H1 (cell line): ENCODE data around the gene PAQR8. TPM values are rescaled to one million over a fixed set of nuclear protein-coding genes. Genes with fewer than 3 reads are reported as not detected.

Source experiments
- CTCF ChIA-PET: fragments of 300-600 bp; sonication (Branson Sonifier 250); formaldehyde crosslinking; loops from one replicate; lab custom pipeline; 2021; ENCODE audit not compliant: partially characterized antibody; lab: Charles Lee
- POLR2A ChIA-PET: fragments of 300-600 bp; sonication (Branson Sonifier 250); formaldehyde crosslinking; loops from one replicate; lab custom pipeline; 2021; ENCODE audit warnings: inconsistent platforms; ENCODE audit not compliant: partially characterized antibody; lab: Charles Lee
- DNase-seq, 2 experiments: peaks; one replicate each; pipeline versions ENCODE4 v3.0.0 to v3.0.0-alpha.2; 2010 to 2022; ENCODE audit warnings: low spot score in 2 of 2, low read depth in 1 of 2, mixed read lengths in 1 of 2
- FAIRE-seq: peaks from 2 replicates; lab custom pipeline; 2011; peaks lifted over from hg19 to GRCh38; lab: Jason Lieb, UNC
- H2AFZ ChIP-seq: 2 replicates; pipeline ENCODE4 v1.8.1; 2012; ENCODE audit warnings: low read length, inconsistent platforms
- H2AK5ac ChIP-seq: 2 replicates; pipeline ENCODE4 v1.6.1; 2013; ENCODE audit warnings: low read depth, low read length
- H2BK120ac ChIP-seq: replicated peaks from 2 replicates; pipeline ENCODE3; 2013; ENCODE audit warnings: low read depth, low read length, inconsistent platforms
- H2BK12ac ChIP-seq: 2 replicates; pipeline ENCODE4 v1.6.1; 2013; ENCODE audit warnings: low read depth, low read length
- H2BK15ac ChIP-seq: 2 replicates; pipeline ENCODE4 v1.6.1; 2013; ENCODE audit warnings: low read length
- H2BK20ac ChIP-seq: 2 replicates; pipeline ENCODE4 v1.6.1; 2013; ENCODE audit warnings: low read length
- H2BK5ac ChIP-seq: 2 replicates; pipeline ENCODE4 v1.6.1; 2013; ENCODE audit warnings: low read depth, low read length
- H3K14ac ChIP-seq: 2 replicates; pipeline ENCODE4 v1.6.1; 2013; ENCODE audit warnings: inconsistent platforms; ENCODE audit not compliant: insufficient read length
- H3K18ac ChIP-seq: 2 replicates; pipeline ENCODE4 v1.6.1; 2013; ENCODE audit warnings: low read length; ENCODE audit errors: extremely low read depth
- H3K23ac ChIP-seq: 2 replicates; pipeline ENCODE4 v1.6.1; 2013; ENCODE audit warnings: inconsistent platforms; ENCODE audit not compliant: insufficient read length
- H3K23me2 ChIP-seq: 2 replicates; pipeline ENCODE4 v1.6.1; 2013; ENCODE audit warnings: low read depth, low read length
- H3K27ac ChIP-seq: 2 replicates; pipeline ENCODE4 v1.6.1; 2011; ENCODE audit warnings: low read depth, low read length, inconsistent platforms
- H3K27me3 ChIP-seq, 4 experiments: replicated peaks in 1 of 4; 1 replicate in 1 of 4; 2 replicates in 3 of 4; pipeline versions ENCODE4 v1.6.1 to v1.8.1; 2011 to 2013; ENCODE audit warnings: low read length in 3 of 4, mild to moderate bottlenecking in 3 of 4, inconsistent platforms in 2 of 4, mixed read lengths in 2 of 4, moderate library complexity in 1 of 4; ENCODE audit not compliant: control insufficient read depth in 3 of 4, insufficient read depth in 3 of 4; ENCODE audit errors: extremely low read depth in 1 of 4
- H3K36me3 ChIP-seq, 4 experiments: 2 replicates each; pipeline versions ENCODE4 v1.6.1 to v1.8.1; 2011 to 2013; ENCODE audit warnings: mild to moderate bottlenecking in 4 of 4, low read length in 3 of 4, moderate library complexity in 2 of 4, control low read depth in 1 of 4, inconsistent platforms in 1 of 4; ENCODE audit not compliant: insufficient read depth in 4 of 4, control insufficient read depth in 2 of 4
- H3K4ac ChIP-seq: replicated peaks from 2 replicates; pipeline ENCODE3; 2013; ENCODE audit warnings: low read length, low read depth, mixed read lengths, inconsistent platforms; ENCODE audit not compliant: insufficient read length
- H3K4me1 ChIP-seq, 4 experiments: replicated peaks in 1 of 4; 1 replicate in 1 of 4; 2 replicates in 3 of 4; pipeline versions ENCODE4 v1.6.1 to v1.8.1; 2011 to 2013; ENCODE audit warnings: low read length in 3 of 4, inconsistent platforms in 2 of 4, mixed read lengths in 1 of 4; ENCODE audit not compliant: insufficient read depth in 4 of 4, control insufficient read depth in 3 of 4
- H3K4me2 ChIP-seq, 2 experiments: 2 replicates each; pipeline versions ENCODE4 v1.6.1 to v1.8.1; 2011 to 2013; ENCODE audit warnings: low read depth in 2 of 2, low read length in 2 of 2, control low read depth in 1 of 2, inconsistent platforms in 1 of 2, mild to moderate bottlenecking in 1 of 2; ENCODE audit not compliant: insufficient read depth in 1 of 2
- H3K4me3 ChIP-seq, 4 experiments: fragments of 200-600, 300-600 bp in 1 of 4; sonication (generic), shearing (Covaris generic), sonication (Bioruptor Twin) in 1 of 4; 2 replicates each; pipeline versions ENCODE4 v1.5.1 to v1.8.1; 2011 to 2016; ENCODE audit warnings: low read length in 4 of 4, low read depth in 3 of 4, control low read depth in 2 of 4, inconsistent platforms in 2 of 4, mild to moderate bottlenecking in 2 of 4, mixed read lengths in 1 of 4, moderate library complexity in 1 of 4; ENCODE audit not compliant: insufficient read depth in 2 of 4; ENCODE audit errors: extremely low read depth in 1 of 4
- H3K56ac ChIP-seq: replicated peaks from 2 replicates; pipeline ENCODE3; 2013; ENCODE audit warnings: low read depth, mild to moderate bottlenecking, mixed read lengths, low read length, inconsistent platforms; ENCODE audit not compliant: insufficient read length
- H3K79me1 ChIP-seq: 2 replicates; pipeline ENCODE4 v1.6.1; 2013; ENCODE audit warnings: low read depth, low read length, control low read depth
- H3K79me2 ChIP-seq, 2 experiments: 2 replicates each; pipeline versions ENCODE4 v1.6.1 to v1.8.1; 2012 to 2013; ENCODE audit warnings: low read length in 2 of 2, mild to moderate bottlenecking in 2 of 2, inconsistent platforms in 1 of 2; ENCODE audit not compliant: insufficient read depth in 2 of 2, control insufficient read depth in 1 of 2
- H3K9ac ChIP-seq, 4 experiments: replicated peaks in 1 of 4; 1 replicate in 1 of 4; 2 replicates in 3 of 4; pipeline versions ENCODE4 v1.6.1 to v1.8.1; 2011 to 2013; ENCODE audit warnings: low read depth in 3 of 4, low read length in 3 of 4, control low read depth in 2 of 4, mild to moderate bottlenecking in 2 of 4, moderate library complexity in 2 of 4, inconsistent platforms in 1 of 4; ENCODE audit errors: extremely low read depth in 1 of 4
- H3K9me3 ChIP-seq, 2 experiments: 2 replicates each; pipeline versions ENCODE4 v1.6.1 to v1.8.1; 2012 to 2013; ENCODE audit warnings: mild to moderate bottlenecking in 2 of 2, moderate library complexity in 2 of 2, control low read depth in 1 of 2, inconsistent platforms in 1 of 2, low read depth in 1 of 2, low read length in 1 of 2, mixed read lengths in 1 of 2; ENCODE audit not compliant: insufficient read depth in 2 of 2
- H4K20me1 ChIP-seq, 2 experiments: replicated peaks in 1 of 2; 2 replicates each; pipeline versions ENCODE3 to v1.8.1; 2011 to 2013; ENCODE audit warnings: inconsistent platforms in 2 of 2, low read length in 2 of 2, mild to moderate bottlenecking in 1 of 2; ENCODE audit not compliant: insufficient read depth in 2 of 2, control insufficient read depth in 1 of 2
- H4K5ac ChIP-seq: 2 replicates; pipeline ENCODE4 v1.6.1; 2013; ENCODE audit warnings: low read length, low read depth, mixed read lengths, inconsistent platforms; ENCODE audit not compliant: insufficient read length
- H4K8ac ChIP-seq: 2 replicates; pipeline ENCODE4 v1.8.0; 2013; ENCODE audit warnings: mild to moderate bottlenecking, moderate library complexity, low read length, inconsistent platforms; ENCODE audit not compliant: insufficient read depth; ENCODE audit errors: extremely low read depth
- H4K91ac ChIP-seq: replicated peaks from 2 replicates; pipeline ENCODE3; 2013; ENCODE audit warnings: low read length, mixed read lengths, inconsistent platforms; ENCODE audit not compliant: insufficient read length
- BRCA1 ChIP-seq: IDR thresholded peaks from 2 replicates; pipeline ENCODE4 v1.6.1; 2012; ENCODE audit warnings: low read depth, low read length, improper control_type of control experiment
- CEBPB ChIP-seq: IDR thresholded peaks from 2 replicates; pipeline ENCODE4 v1.6.1; 2012; ENCODE audit warnings: low read depth, low read length
- E2F6 ChIP-seq: IDR thresholded peaks from 2 replicates; pipeline ENCODE4 v1.6.1; 2012; ENCODE audit warnings: inconsistent platforms
- EGR1 ChIP-seq: IDR thresholded peaks from 2 replicates; pipeline ENCODE4 v1.6.1; 2011; ENCODE audit warnings: low read depth, low read length, borderline replicate concordance
- EP300 ChIP-seq, 2 experiments: IDR thresholded peaks; 1 replicate in 1 of 2; 2 replicates in 1 of 2; pipeline ENCODE4 v1.6.1; 2011 to 2012; ENCODE audit warnings: low read depth in 2 of 2, low read length in 2 of 2, mild to moderate bottlenecking in 2 of 2, borderline replicate concordance in 1 of 2, inconsistent platforms in 1 of 2, moderate library complexity in 1 of 2
- HDAC2 ChIP-seq, 2 experiments: fragments of 300-600 bp in 1 of 2; sonication (generic) in 1 of 2; IDR thresholded peaks; 2 replicates each; pipeline ENCODE4 v1.6.1; 2011 to 2012; ENCODE audit warnings: low read depth in 2 of 2, low read length in 2 of 2, mild to moderate bottlenecking in 2 of 2, moderate library complexity in 2 of 2, borderline replicate concordance in 1 of 2, inconsistent platforms in 1 of 2
- NRF1 ChIP-seq: IDR thresholded peaks from 2 replicates; pipeline ENCODE4 v1.6.1; 2011; ENCODE audit warnings: mild to moderate bottlenecking, low read depth, low read length, improper control_type of control experiment
- POU5F1 ChIP-seq: IDR thresholded peaks from 2 replicates; pipeline ENCODE4 v1.6.1; 2011; ENCODE audit warnings: low read depth, mild to moderate bottlenecking, low read length, moderate library complexity
- RAD21 ChIP-seq, 2 experiments: IDR thresholded peaks in 1 of 2; conservative IDR thresholded peaks in 1 of 2; 2 replicates each; pipeline ENCODE4 v1.6.1; 2011; ENCODE audit warnings: low read depth in 2 of 2, low read length in 2 of 2, improper control_type of control experiment in 1 of 2, inconsistent platforms in 1 of 2, mild to moderate bottlenecking in 1 of 2, moderate library complexity in 1 of 2
- SAP30 ChIP-seq: fragments of 300-600 bp; sonication (generic); IDR thresholded peaks from 2 replicates; pipeline ENCODE4 v1.7.1; 2012; ENCODE audit warnings: low read length, moderate library complexity, mild to moderate bottlenecking, inconsistent platforms; ENCODE audit not compliant: insufficient read depth, insufficient replicate concordance
- SIX5 ChIP-seq: IDR thresholded peaks from 2 replicates; pipeline ENCODE4 v1.6.1; 2011; ENCODE audit warnings: mild to moderate bottlenecking, low read depth, low read length
- SP4 ChIP-seq: IDR thresholded peaks from 2 replicates; pipeline ENCODE4 v1.6.1; 2012; ENCODE audit warnings: low read length, inconsistent platforms
- TBP ChIP-seq: IDR thresholded peaks from 2 replicates; pipeline ENCODE4 v1.6.1; 2011; ENCODE audit warnings: low read depth, low read length, improper control_type of control experiment
- YY1 ChIP-seq: IDR thresholded peaks from 2 replicates; pipeline ENCODE4 v1.6.1; 2011; ENCODE audit warnings: low read depth, mild to moderate bottlenecking, low read length
- WGBS, 2 experiments: shearing (Covaris generic) in 1 of 2; methylation state at CpG; one replicate each; pipeline versions ENCODE4 v1.1.6 to v1.1.7; 2013 to 2015; ENCODE audit warnings: low lambda C conversion rate in 2 of 2, mixed read lengths in 2 of 2, inconsistent platforms in 1 of 2, low coverage in 1 of 2, missing lambda C conversion rate in 1 of 2; ENCODE audit not compliant: insufficient replicate concordance in 2 of 2, insufficient coverage in 1 of 2, insufficient read length in 1 of 2; ENCODE audit errors: extremely low coverage in 1 of 2, missing lambda C conversion rate in 1 of 2; 5-methylcytosine and 5-hydroxymethylcytosine counted together
- polyA plus RNA-seq, 7 experiments: library from polyadenylated mRNA; depleted of rRNA in 3 of 7; stranded (reverse) in 5 of 7; unstranded in 2 of 7; fragments of >200 nt in 5 of 7; fragments of 200-250 nt in 2 of 7; gene quantifications; 1 replicate in 5 of 7; 2 replicates in 1 of 7; 4 replicates in 1 of 7; pipeline versions ENCODE4 v1.2.1 to v1.2.3, GENCODE V29; 2011 to 2013; ENCODE audit warnings: missing spikeins in 2 of 7, mixed read lengths in 2 of 7
- total RNA-seq: library from RNA; stranded (reverse); fragmentation: NEBNext Ultra II Directional; extraction: Animal tissue kit (Norgen Biotek cat#: 25700); gene quantifications from 2 replicates; pipeline ENCODE4 v1.2.1, GENCODE V29; 2021

The PAQR8 gene
- total and polyA plus RNA-seq, 2 of the 8 experiments (the other 6 are each of a cell fraction or from before 2014, with no cell fraction given), result 7.6 to 9.6 TPM

GRCh38 chr6:52333840-52334200 is 28.1 kb upstream of the PAQR8 start:
- no peak overlapping the region for H3K23ac ChIP-seq
- ChIA-PET POLR2A (no interaction called here), CTCF (interaction anchor here (0.9 to 1.2 kb wide), 2 partner anchors 14 to 24 kb away, joined by 3 read pairs; no protein-coding TSS in a partner anchor)
- H4K5ac ChIP-seq, result no peak overlapping the region
- H2BK15ac ChIP-seq, result no peak overlapping the region
- H2BK20ac ChIP-seq, result no peak overlapping the region
- no peaks in the 10 kb centered on the region for H3K79me1 ChIP-seq
- H3K23me2 ChIP-seq, result no peaks in the 10 kb centered on the region
- no peak overlapping the region for H3K9ac ChIP-seq
- H3K9me3 ChIP-seq, result no peaks in the 10 kb centered on the region
- H3K79me2 ChIP-seq, result no peaks in the 10 kb centered on the region
- H4K20me1 ChIP-seq, result no peaks in the 10 kb centered on the region
- H3K36me3 ChIP-seq, result no peaks in the 10 kb centered on the region
- H3K27me3 ChIP-seq, result no peaks in the 10 kb centered on the region; a peak in 1 of 7 replicates
- no peak overlapping the region for H3K4me2 ChIP-seq
- no peak overlapping the region for H3K4ac ChIP-seq
- no peak overlapping the region for H4K91ac ChIP-seq
- no peak overlapping the region for H2BK12ac ChIP-seq
- H2BK120ac ChIP-seq, result no peak overlapping the region
- H3K4me3 ChIP-seq, result no peak overlapping the region
- peaks cover 0 to 3% (median 0%) of the 10 kb centered on the region in 4 experiments; a peak in 1 of 7 replicates for H3K4me1 ChIP-seq
- H3K14ac ChIP-seq, result no peak overlapping the region
- no peak overlapping the region for H3K56ac ChIP-seq
- H3K18ac ChIP-seq, result no peak overlapping the region
- no peak overlapping the region for H3K27ac ChIP-seq
- no peak overlapping the region for H2BK5ac ChIP-seq
- H2AFZ ChIP-seq, result no peak overlapping the region
- no peak overlapping the region for H4K8ac ChIP-seq
- 76% methylated on average over 1 of the region's 1 CpG; no CpG with 5 or more reads in 1 of the 2 experiments for WGBS, 2 experiments
- no peak for FAIRE-seq
- no peak for DNase-seq
- H2AK5ac ChIP-seq, result no peak overlapping the region
- TF ChIP-seq NRF1 (no peak), RAD21 (IDR thresholded peaks at IDR 0.05 in 1 of 2, conservative IDR thresholded peaks at IDR 0.05 in 1 of 2; ENCODE audit: low read depth in 2 of 2, low read length in 2 of 2) (no peak), CEBPB (no peak), SP4 (no peak), EGR1 (no peak), EP300 (IDR thresholded peaks at IDR 0.05; ENCODE audit: borderline replicate concordance in 1 of 2, low read depth in 2 of 2, low read length in 2 of 2) (no peak), SAP30 (no peak), E2F6 (no peak), YY1 (no peak), POU5F1 (no peak), TBP (no peak), BRCA1 (no peak), HDAC2 (IDR thresholded peaks at IDR 0.05; ENCODE audit: borderline replicate concordance in 1 of 2, low read depth in 2 of 2, low read length in 2 of 2) (no peak), SIX5 (no peak)
